HG02759 (cell line): ENCODE results near the gene SHANK1.
"Not testable (repeated sequence)": the region's sequence is repeated elsewhere in the genome, so short reads cannot be mapped to it uniquely, and the experiment has no call there.

Experiments
- ATAC-seq: cut with Tn5 transposase; IDR thresholded peaks from one replicate; pipeline ENCODE4 v1.9.1; 2021; ENCODE audit warnings: mild to moderate bottlenecking, moderate library complexity; ENCODE audit not compliant: unreplicated experiment

Gene SHANK1

GRCh38 chr19:50719566-50719965 is at the start of gene SHANK1:
Gene SHANK1 (minus strand): TSS chr19:50719802. CDS start chr19:50716919, 2,883 bp downstream.
- ATAC-seq = no peak

GRCh38 chr19:50768277-50768676 is 48.7 kb upstream of the SHANK1 start:
- no peak for ATAC-seq

- ATAC-seq = not testable (repeated sequence)
These were observed 47.7 kb upstream of the SHANK1 start for GRCh38 chr19:50767263-50767662.

- ATAC-seq = not testable (repeated sequence)
These were observed 47.1 kb upstream of the SHANK1 start for GRCh38 chr19:50766746-50767145.

GRCh38 chr19:50764409-50764808 is 44.8 kb upstream of the SHANK1 start:
- ATAC-seq = no peak

- not testable (repeated sequence) for ATAC-seq
These were observed 43.9 kb upstream of the SHANK1 start for GRCh38 chr19:50763521-50763920.

GRCh38 chr19:50761501-50761900 is 41.9 kb upstream of the SHANK1 start:
- ATAC-seq = not testable (repeated sequence)

- ATAC-seq = no peak
These were observed 40.3 kb upstream of the SHANK1 start for GRCh38 chr19:50759886-50760285.

GRCh38 chr19:50759076-50759475 is 39.5 kb upstream of the SHANK1 start:
- ATAC-seq = not testable (repeated sequence)

- not testable (repeated sequence) for ATAC-seq
These were observed 38.0 kb upstream of the SHANK1 start for GRCh38 chr19:50757624-50758023.

GRCh38 chr19:50756244-50756643 is 36.6 kb upstream of the SHANK1 start:
- not testable (repeated sequence) for ATAC-seq

- ATAC-seq = no peak
These were observed 34.3 kb upstream of the SHANK1 start for GRCh38 chr19:50753879-50754278.

- no peak for ATAC-seq
These were observed 30.4 kb upstream of the SHANK1 start for GRCh38 chr19:50750010-50750409.

- no peak for ATAC-seq
These were observed 29.9 kb upstream of the SHANK1 start for GRCh38 chr19:50749490-50749889.

- not testable (repeated sequence) for ATAC-seq
These were observed 27.5 kb upstream of the SHANK1 start for GRCh38 chr19:50747141-50747540.

GRCh38 chr19:50745221-50745620 is 25.6 kb upstream of the SHANK1 start:
- ATAC-seq = no peak

- no peak for ATAC-seq
These were observed 23.9 kb upstream of the SHANK1 start for GRCh38 chr19:50743537-50743936.

- ATAC-seq = no peak
These were observed 21.8 kb upstream of the SHANK1 start for GRCh38 chr19:50741179-50741933.

- ATAC-seq = no peak
These were observed 20.4 kb upstream of the SHANK1 start for GRCh38 chr19:50739914-50740426.

GRCh38 chr19:50739132-50739913 is 19.7 kb upstream of the SHANK1 start:
- no peak for ATAC-seq

- no peak for ATAC-seq
These were observed 16.7 kb upstream of the SHANK1 start for GRCh38 chr19:50736338-50736737.

- ATAC-seq = no peak
These were observed 16.3 kb upstream of the SHANK1 start for GRCh38 chr19:50735869-50736268.
